GM19238 (cell line): ENCODE results near the gene ADM2.
"Not testable (repeated sequence)": the region's sequence is repeated elsewhere in the genome, so short reads cannot be mapped to it uniquely, and the experiment has no call there.

ENCODE experiments used
- DNase-seq: peaks from one replicate; pipeline ENCODE4 v3.0.0; 2011; ENCODE audit warnings: low spot score; ENCODE audit not compliant: insufficient read length

Gene ADM2

GRCh38 chr22:50481440-50482106 is at the start of gene ADM2:
ADM2 (plus strand) TSS chr22:50481543; CDS start chr22:50481848, 305 bp downstream.
- peak; percentile 70 for DNase-seq

- no peak for DNase-seq
These were observed 49.0 kb upstream of the ADM2 start for GRCh38 chr22:50432131-50432876.

DNA sequence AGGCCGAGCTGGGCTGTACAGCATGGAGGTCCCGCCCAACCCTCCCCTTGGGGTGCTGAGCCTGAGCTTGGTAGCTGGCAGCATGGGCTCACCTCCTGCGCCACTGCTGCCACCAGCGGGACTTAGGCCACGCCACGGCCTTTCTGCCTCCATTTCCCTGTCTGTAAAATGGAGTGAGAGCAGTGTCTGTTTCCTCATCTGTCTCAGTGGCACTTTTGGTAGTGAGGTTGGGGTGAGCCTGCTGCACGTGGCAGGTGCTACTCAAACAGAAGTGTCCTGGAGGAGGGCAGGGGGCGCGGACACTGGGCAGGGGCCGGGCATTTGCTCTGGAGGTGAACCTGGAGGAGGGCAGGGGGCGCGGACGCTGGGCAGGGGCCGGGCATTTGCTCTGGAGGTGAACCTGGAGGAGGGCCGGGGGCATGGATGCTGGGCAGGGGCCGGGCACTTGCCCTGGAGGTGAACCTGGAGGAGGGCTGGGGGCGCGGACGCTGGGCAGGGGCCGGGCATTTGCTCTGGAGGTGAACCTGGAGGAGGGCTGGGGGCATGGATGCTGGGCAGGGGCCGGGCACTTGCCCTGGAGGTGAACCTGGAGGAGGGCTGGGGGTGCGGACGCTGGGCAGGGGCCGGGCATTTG is 48.3 kb upstream of the ADM2 start:
- DNase-seq: not testable (repeated sequence)

DNA sequence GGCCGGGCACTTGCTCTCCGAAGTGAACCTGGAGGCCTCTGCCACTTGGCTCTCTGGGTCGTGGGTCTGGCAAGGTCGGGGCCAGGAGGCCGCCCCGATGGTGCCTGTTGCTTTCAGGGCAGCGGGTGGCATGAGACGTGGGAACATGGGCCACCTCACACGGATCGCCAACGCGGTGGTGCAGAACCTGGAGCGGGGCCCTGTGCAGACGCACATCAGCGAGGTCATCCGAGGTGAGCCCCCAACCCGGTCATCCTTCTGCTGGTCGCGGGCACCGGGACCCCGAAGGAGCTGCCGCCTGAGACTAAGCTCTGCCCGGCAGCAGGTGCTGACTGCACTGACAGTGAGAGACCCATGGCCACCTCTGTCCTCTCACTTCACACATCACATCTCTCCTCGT is 46.5 kb upstream of the ADM2 start:
- no peak for DNase-seq

GRCh38 chr22:50435291-50436014 is 45.9 kb upstream of the ADM2 start:
- DNase-seq: no peak

DNA sequence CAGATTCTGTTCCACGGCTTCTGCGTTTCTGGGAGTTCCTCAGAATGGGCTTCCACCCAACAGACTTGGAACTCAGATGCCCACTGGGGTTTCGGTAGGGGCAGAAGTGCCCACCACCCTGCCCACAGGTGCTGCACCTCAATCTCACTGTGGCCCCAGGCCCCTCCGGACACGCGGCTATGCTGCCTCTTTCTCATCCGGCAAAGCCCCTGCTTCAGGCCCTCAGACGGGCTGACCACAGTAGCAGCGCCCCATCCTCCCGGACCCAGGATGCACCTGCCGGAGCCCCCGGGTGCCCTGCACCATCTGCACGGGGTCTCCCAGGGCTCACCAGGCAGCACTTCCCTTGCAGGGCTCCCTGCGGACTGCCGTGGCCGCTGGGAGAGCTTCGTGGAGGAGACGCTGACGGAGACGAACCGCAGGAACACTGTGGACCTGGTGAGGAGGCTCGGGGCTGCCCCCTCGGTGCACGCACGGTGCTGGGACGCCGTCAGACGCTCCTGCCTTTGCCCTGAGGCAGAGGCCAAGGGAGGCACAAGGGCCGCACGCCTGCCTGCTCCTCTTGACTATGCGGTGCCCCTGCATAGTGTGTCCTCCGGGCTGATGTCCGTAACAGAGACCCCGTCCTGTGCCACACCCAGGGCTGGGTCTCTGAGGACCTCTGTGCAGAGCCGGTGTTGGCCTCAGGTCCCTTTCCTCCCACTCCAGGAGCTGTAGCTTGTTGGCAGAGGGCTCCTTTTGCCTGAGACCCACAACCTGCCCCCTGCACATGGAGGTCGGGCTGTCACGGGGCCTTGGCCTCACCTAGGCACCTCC is 45.1 kb upstream of the ADM2 start:
- DNase-seq: no peak

- DNase-seq: no peak
These were observed 44.5 kb upstream of the ADM2 start for GRCh38 chr22:50436841-50437341.

DNA sequence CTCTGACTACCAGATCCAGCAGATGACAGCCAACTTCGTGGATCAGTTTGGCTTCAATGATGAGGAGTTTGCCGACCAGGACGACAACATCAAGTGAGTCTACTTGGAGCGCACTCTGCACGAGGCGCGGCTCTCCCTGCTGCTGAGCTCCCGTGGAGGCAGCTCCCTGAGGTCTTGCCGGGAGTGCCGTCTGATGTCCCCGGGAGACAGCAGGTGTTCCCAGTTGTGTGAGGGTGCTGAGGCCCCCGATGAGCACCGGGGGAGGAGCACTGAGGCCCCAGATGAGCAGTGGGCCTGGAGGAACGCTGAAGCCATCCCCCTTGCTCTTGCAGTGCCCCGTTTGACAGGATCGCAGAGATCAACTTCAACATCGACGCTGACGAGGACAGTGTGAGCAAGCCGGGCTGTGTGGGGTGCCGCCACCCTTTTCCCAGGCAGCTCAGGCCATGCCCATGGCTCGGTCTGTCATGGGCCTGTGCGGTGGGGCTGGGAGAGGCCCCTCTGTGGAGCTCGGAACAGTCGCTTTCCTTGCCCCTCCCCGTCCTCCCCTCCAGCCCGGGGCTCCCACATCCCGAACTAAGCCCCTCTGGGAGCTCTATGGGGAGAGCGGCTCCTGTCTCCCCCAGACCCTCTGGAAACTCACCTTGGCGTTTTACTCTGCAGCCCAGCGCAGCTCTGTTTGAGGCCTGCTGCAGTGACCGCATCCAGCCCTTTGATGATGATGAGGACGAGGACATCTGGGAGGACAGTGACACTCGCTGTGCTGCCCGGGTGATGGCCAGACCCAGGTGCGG is 43.6 kb upstream of the ADM2 start:
- no peak for DNase-seq

- DNase-seq: no peak
These were observed 42.8 kb upstream of the ADM2 start for GRCh38 chr22:50438305-50439275.

- no peak for DNase-seq
These were observed 42.0 kb upstream of the ADM2 start for GRCh38 chr22:50439314-50439870.

DNA sequence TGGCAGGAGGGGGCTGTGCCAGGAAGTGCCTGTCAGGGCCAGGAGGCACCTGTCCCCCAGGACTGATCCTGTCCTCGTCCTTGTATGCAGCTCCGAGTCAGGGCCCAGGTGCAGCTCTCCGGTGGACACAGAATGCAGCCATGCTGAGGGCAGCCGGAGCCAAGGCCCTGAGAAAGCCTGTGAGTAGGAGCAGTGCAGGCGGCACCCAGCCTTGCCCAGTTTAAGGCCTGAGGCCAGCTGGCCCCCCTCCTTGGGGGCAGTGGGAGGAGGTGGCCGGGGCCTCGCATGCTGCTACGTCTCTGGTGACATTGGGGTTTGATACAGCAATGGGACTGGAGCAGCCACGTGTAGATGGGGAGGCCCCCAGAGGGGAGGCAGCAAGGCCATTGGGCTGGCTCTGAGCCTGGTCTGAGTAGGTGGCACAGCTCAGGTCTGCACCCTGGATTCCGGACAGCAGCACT is 41.4 kb upstream of the ADM2 start:
- DNase-seq: no peak

DNA sequence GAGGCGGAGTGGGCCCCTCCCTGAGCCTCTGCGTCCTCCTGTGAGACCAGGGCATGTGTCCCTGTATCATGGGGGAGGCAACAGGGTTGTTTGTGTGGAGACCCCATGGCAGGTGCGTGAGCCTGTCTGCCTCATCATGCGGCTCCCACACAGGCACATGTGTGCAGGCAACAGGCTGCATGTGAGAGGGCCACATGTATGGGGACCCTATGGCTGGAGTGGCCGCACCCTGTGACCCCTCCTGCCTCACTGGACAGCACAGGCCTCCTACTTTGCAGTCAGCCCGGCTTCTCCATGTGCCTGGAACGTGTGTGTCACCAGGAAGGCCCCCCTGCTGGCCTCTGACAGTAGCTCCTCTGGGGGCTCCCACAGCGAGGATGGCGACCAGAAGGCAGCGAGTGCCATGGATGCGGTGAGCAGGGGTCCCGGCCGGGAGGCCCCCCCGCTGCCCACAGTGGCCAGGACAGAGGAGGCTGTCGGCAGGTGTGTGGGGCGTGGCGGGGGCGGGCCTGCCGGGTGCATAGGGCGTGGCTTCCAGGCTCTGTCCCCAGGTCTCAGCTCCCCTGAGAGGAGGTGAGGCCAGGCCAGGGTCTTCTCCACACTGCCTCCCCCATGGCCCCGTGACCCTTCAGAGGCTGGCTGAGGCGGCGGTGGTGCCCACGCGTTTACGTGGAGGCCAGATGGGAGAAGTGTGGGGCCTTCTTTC is 40.6 kb upstream of the ADM2 start:
- DNase-seq: no peak

DNA sequence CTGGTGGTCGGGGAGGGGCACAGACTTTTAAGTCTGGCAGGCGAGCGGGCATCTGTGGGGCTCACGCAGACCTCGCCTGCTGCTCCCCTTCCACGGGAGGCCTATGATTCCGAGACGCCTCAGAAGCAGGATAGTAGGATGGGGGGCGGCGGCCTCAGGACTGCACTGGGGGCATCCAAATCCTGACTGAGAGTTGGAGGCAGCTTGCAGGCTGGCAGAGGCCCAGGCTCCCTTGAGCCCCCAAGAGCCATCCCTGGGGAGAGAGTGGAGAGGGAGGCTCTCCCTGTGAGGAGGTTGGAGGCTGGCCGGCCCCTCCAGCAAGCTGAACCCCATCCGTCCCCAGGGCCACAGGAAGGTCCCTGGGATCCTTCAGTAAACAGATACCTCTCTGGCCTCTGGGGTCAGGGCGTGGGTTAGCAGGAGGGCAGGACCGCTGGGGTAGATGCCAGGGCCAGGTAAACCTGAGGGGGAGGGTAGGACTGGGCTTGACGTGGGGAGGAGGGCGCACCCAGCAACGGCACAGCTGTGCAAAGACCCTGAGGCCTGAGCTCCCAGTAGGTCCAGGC is 39.8 kb upstream of the ADM2 start:
- no peak for DNase-seq

GRCh38 chr22:50443197-50443596 is 38.1 kb upstream of the ADM2 start:
- no peak for DNase-seq

- no peak for DNase-seq
These were observed 37.3 kb upstream of the ADM2 start for GRCh38 chr22:50443801-50444625.

- no peak for DNase-seq
These were observed 36.7 kb upstream of the ADM2 start for GRCh38 chr22:50444663-50445062.
